Upper lobe of right lung (tissue), 1 donor: ENCODE measurements around the gene YTHDF1. TPM values are rescaled to one million over a fixed set of nuclear protein-coding genes. Genes with fewer than 3 reads are reported as not detected.
A peak's percentile ranks its signal among the peaks of the same experiment; 100 is the strongest.

Experiments
- ATAC-seq: fragments of 200-7000 bp; cut with Tn5 transposase; one replicate; pipeline ENCODE4 v1.9.1; 2020; ENCODE audit warnings: mild to moderate bottlenecking, moderate library complexity
- DNase-seq: peaks from one replicate; pipeline ENCODE4 v3.0.0-alpha.2; 2020
- H3K27ac ChIP-seq: fragments of 200-600 bp; one replicate; pipeline ENCODE4 v1.8.0; 2022
- H3K27me3 ChIP-seq: fragments of 200-600 bp; one replicate; pipeline ENCODE4 v1.8.0; 2022; ENCODE audit warnings: mild to moderate bottlenecking
- H3K36me3 ChIP-seq: fragments of 200-600 bp; one replicate; pipeline ENCODE4 v1.8.0; 2022
- H3K4me1 ChIP-seq: fragments of 200-600 bp; one replicate; pipeline ENCODE4 v1.8.0; 2022
- H3K4me3 ChIP-seq: fragments of 200-600 bp; one replicate; pipeline ENCODE4 v1.8.0; 2022; ENCODE audit warnings: mild to moderate bottlenecking
- H3K9me3 ChIP-seq: fragments of 200-600 bp; one replicate; pipeline ENCODE4 v1.8.0; 2022
- CTCF ChIP-seq: fragments of 200-600 bp; IDR thresholded peaks from one replicate; pipeline ENCODE4 v1.8.0; 2022; ENCODE audit warnings: antibody characterized with exemption
- intact Hi-C: fragments of 100-400 bp; cut with DNase I; formaldehyde crosslinking; loops from one replicate; pipeline ENCODE4 v1.11.0; 2022
- long read RNA-seq: library from polyadenylated mRNA; unstranded; transcript quantifications from one replicate; pipeline ENCODE4 v2.0.0, GENCODE V29; 2021
- total RNA-seq: library from RNA; stranded (reverse); fragmentation: NEBNext Ultra II Directional; extraction: Animal tissue kit (Norgen Biotek cat#: 25700); gene quantifications from one replicate; pipeline ENCODE4 v1.2.1, GENCODE V29; 2021
- donor health status: DM: no; HTN: yes; CAD: no; lungs with severe emphysema.

The YTHDF1 gene
- 36.9 TPM for total RNA-seq
- long read RNA-seq, transcript YTHDF1-202 (5 exons, 3,301 nt) = major isoform, 95 of 156 reads
- long read RNA-seq, partial matches to known transcripts = 55 of 156 reads
- long read RNA-seq, other reads (novel, unspliced or antisense) = 3 of 156 reads

GRCh38 chr20:63216041-63216848, at the start of gene YTHDF1:
Gene YTHDF1, minus strand, starts transcription at chr20:63216131. Its CDS starts 239 bp downstream, at chr20:63215892.
- Histone ChIP-seq H3K4me3 (peak within 1 kb of the TSS; percentile 91), H3K4me1 (peaks cover 33% of the 10 kb centered on the region), H3K36me3 (peaks cover 30% of the 10 kb centered on the region), H3K9me3 (no peaks in the 10 kb centered on the region), H3K27ac (peak within 1 kb of the TSS; percentile 88), H3K27me3 (no peaks in the 10 kb centered on the region)
- ATAC-seq = peak; percentile 97
- no peak for TF ChIP-seq CTCF
- intact Hi-C loops = no loop called here
- peak; percentile 99 for DNase-seq

- no peak for DNase-seq
- Histone ChIP-seq H3K27ac (no peak overlapping the region), H3K36me3 (no peaks in the 10 kb centered on the region), H3K9me3 (no peaks in the 10 kb centered on the region), H3K4me3 (no peak overlapping the region), H3K4me1 (no peaks in the 10 kb centered on the region), H3K27me3 (peaks cover 49% of the 10 kb centered on the region)
- no peak for ATAC-seq
- intact Hi-C loops = no loop called here
- TF ChIP-seq CTCF = no peak
Observed at GRCh38 chr20:63264519-63264918, 48.6 kb upstream of the YTHDF1 start.

GRCh38 chr20:63264000-63264399, 48.1 kb upstream of the YTHDF1 start:
- Histone ChIP-seq H3K4me1 (no peaks in the 10 kb centered on the region), H3K36me3 (no peaks in the 10 kb centered on the region), H3K4me3 (no peak overlapping the region), H3K27me3 (peaks cover 54% of the 10 kb centered on the region), H3K9me3 (no peaks in the 10 kb centered on the region), H3K27ac (no peak overlapping the region)
- intact Hi-C loops = no loop called here
- no peak for DNase-seq
- TF ChIP-seq CTCF = no peak
- ATAC-seq = no peak

GRCh38 chr20:63262836-63263235, 46.9 kb upstream of the YTHDF1 start:
- Histone ChIP-seq H3K9me3 (no peaks in the 10 kb centered on the region), H3K4me1 (no peaks in the 10 kb centered on the region), H3K27ac (no peak overlapping the region), H3K27me3 (peaks cover 64% of the 10 kb centered on the region), H3K4me3 (no peak overlapping the region), H3K36me3 (no peaks in the 10 kb centered on the region)
- intact Hi-C loops = no loop called here
- DNase-seq = no peak
- peak; percentile 24 for ATAC-seq
- no peak for TF ChIP-seq CTCF

GRCh38 chr20:63261795-63262528, 46.0 kb upstream of the YTHDF1 start:
- ATAC-seq (no peak), DNase-seq (no peak)
- peaks cover 59% of the 10 kb centered on the region for H3K27me3 ChIP-seq

More at GRCh38 chr20:63261795-63262528, 46.0 kb upstream of the YTHDF1 start:
- Histone ChIP-seq H3K9me3 (no peaks in the 10 kb centered on the region), H3K4me3 (no peak overlapping the region), H3K27ac (no peak overlapping the region), H3K36me3 (no peaks in the 10 kb centered on the region), H3K4me1 (no peaks in the 10 kb centered on the region)
- intact Hi-C loops = no loop called here
- no peak for TF ChIP-seq CTCF
